NT2/D1 (cell line): ENCODE results near the gene RBMS1.

Experiments used
- DNase-seq: peaks from one replicate; pipeline ENCODE4 v3.0.0-alpha.2; 2011; ENCODE audit warnings: low read depth, low spot score
- H3K27me3 ChIP-seq: 2 replicates; pipeline ENCODE4 v1.6.0; 2011; ENCODE audit warnings: mild to moderate bottlenecking; ENCODE audit not compliant: insufficient read length, insufficient read depth
- H3K36me3 ChIP-seq: 2 replicates; pipeline ENCODE4 v1.6.1; 2011; ENCODE audit warnings: mild to moderate bottlenecking, low read length, mixed read lengths; ENCODE audit not compliant: insufficient read depth, insufficient read length
- H3K4me1 ChIP-seq: 2 replicates; pipeline ENCODE4 v1.5.1; 2011; ENCODE audit not compliant: insufficient read depth, insufficient read length
- H3K4me3 ChIP-seq: 2 replicates; pipeline ENCODE4 v1.5.1; 2011; ENCODE audit warnings: low read depth; ENCODE audit not compliant: insufficient read length
- H3K9ac ChIP-seq: 2 replicates; pipeline ENCODE4 v1.6.0; 2011; ENCODE audit warnings: low read depth; ENCODE audit not compliant: insufficient read length
- H3K9me3 ChIP-seq: 2 replicates; pipeline ENCODE4 v1.5.1; 2011; ENCODE audit warnings: mild to moderate bottlenecking, low read length; ENCODE audit not compliant: insufficient read depth
- SUZ12 ChIP-seq: IDR thresholded peaks from 2 replicates; pipeline ENCODE4 v1.6.1; 2011; ENCODE audit not compliant: insufficient read length, insufficient read depth; ENCODE audit errors: extremely low read depth
- YY1 ChIP-seq: IDR thresholded peaks from 2 replicates; pipeline ENCODE4 v1.6.1; 2011; ENCODE audit not compliant: insufficient read length, insufficient read depth
- ZNF274 ChIP-seq: IDR thresholded peaks from 2 replicates; pipeline ENCODE4 v1.6.1; 2011; ENCODE audit warnings: mild to moderate bottlenecking, low read depth, low read length

Gene RBMS1

DNA sequence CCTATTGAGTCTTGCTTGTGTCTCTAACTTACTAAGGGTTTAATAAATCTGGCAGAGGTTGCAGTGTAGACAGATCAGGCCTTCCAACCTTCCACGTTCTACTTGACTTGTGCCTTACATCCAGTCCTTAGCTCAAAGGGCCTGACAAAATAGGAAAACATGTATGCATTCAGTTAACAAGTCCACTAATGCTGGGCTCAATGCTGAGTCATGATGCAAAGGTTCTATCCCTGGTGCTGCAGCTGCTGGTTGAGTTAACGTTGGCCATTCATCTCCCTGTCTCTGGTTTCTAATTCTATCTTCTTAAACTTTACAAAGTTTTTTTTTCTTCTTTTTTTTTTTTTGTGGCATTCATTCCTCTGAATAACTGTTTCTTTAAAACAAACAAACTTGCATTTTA lies 247.3 kb downstream of the RBMS1 start:
- H3K27me3 ChIP-seq: no peaks in the 10 kb centered on the region
- no peak overlapping the region for H3K9ac ChIP-seq
- H3K4me1 ChIP-seq: no peaks in the 10 kb centered on the region
- TF ChIP-seq ZNF274: no peak
- TF ChIP-seq SUZ12: no peak
- no peak for DNase-seq
- H3K4me3 ChIP-seq: no peak overlapping the region
- H3K36me3 ChIP-seq: no peaks in the 10 kb centered on the region
- no peaks in the 10 kb centered on the region for H3K9me3 ChIP-seq

DNA sequence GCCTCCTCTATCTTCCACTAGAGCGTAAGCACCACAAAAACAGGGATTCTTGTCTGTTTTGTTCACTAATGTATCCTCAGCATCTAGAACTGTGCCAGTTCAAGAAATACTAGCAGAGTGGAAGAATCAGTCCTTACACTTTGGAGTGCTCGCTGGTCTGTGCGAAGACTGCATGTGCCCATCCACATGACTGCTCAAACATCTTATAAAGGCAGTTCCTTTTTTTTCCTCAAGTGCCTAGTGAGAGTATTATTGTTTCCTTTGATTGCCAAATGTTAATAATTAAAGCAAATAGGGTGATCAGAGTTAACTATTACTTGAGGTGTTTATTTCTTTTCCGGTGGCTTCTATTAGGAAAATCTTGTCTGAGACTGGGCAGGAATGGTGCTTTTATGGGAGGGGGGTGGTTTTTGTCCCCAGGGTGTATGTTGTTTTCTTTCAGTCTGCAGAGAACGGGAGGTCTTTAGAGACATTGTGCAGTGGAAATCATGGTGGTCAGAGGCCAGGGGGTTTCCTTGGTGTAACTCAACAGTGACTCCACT lies 247.9 kb downstream of the RBMS1 start:
- no peak for TF ChIP-seq ZNF274
- Histone ChIP-seq H3K36me3 (no peaks in the 10 kb centered on the region), H3K9me3 (no peaks in the 10 kb centered on the region), H3K9ac (no peak overlapping the region), H3K4me1 (no peaks in the 10 kb centered on the region), H3K27me3 (no peaks in the 10 kb centered on the region), H3K4me3 (no peak overlapping the region)
- no peak for DNase-seq

DNA sequence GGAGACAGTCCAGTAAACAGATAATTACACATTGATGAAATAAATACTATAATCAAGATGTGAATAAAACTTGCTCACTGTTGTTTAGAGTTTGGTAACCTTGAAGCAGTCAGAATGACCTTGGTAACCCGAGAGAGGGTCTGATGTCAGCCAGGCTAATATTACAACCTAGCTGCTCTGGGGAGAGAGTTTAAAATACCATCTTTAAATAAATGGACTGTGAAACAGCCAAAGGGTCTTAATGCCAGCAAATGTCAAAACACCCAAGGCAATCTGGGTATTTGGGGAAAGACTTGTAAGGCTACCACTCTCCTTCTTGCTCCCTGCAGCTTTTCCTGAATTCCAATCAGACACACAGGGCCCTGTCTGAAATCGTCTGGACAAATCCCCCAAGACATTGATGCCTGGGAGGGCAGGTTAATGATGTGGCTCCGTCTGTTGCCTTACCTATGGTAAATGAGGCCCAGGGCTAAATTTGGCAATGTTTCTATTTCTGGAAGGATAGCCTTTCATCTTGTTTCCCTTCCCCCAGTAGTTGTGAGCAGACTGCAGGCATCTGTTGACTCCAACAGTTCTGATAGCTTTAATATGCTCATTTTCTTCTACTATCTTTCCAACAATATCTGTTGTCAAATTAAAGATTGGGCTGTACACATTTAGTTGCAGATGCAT lies 250.6 kb downstream of the RBMS1 start:
- no peaks in the 10 kb centered on the region for H3K9me3 ChIP-seq
- H3K27me3 ChIP-seq: no peaks in the 10 kb centered on the region
- no peaks in the 10 kb centered on the region for H3K36me3 ChIP-seq
- no peak for DNase-seq
- no peak overlapping the region for H3K9ac ChIP-seq
- H3K4me1 ChIP-seq: no peaks in the 10 kb centered on the region
- TF ChIP-seq ZNF274: no peak
- TF ChIP-seq SUZ12: no peak
- no peak for TF ChIP-seq YY1
- no peak overlapping the region for H3K4me3 ChIP-seq

DNA sequence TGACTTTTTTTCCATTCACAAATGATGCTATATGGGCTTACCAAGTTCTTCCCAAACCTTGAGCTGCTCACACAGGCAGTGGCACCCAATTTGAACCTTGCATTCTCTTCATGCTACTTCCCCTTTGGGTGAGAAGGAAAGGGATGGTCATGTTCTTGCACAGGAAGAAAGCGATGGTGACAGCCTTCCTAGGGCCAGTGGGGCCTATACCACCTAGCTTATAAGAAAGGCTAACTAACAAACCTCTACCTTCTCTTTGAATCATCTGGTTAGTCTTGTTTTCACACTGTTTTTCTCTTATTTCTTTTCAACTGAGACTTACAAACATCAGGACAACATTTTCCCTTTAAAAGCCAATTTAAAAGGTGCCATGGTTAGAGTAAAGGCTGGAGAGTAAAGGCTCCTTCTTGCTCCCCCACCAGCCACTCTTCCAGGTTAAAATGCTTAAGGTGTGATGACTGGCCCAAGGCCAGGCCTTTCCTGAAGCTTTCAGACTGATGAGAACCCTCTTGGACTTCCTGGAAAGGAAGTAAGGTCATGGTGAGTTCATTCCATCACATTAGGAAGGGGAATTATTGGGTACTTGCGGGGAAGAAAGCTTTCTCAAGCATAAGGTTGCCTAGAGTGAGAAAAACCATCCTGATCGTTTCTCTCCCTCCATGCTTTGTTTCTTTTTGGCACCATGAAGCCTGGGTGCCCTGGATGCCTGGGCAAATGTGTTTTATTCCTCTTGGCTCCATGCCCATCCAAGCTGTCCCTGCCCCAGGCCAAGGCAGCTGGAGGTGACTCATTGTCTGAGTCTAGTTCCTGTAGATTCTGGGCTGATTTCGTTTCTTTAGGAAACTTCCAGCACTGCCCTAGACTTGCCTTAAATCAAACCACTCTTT lies 252.1 kb downstream of the RBMS1 start:
- Histone ChIP-seq H3K4me1 (no peaks in the 10 kb centered on the region), H3K36me3 (no peaks in the 10 kb centered on the region), H3K4me3 (no peak overlapping the region), H3K9ac (no peak overlapping the region), H3K9me3 (no peaks in the 10 kb centered on the region), H3K27me3 (no peaks in the 10 kb centered on the region)
- no peak for DNase-seq
- TF ChIP-seq SUZ12: no peak
- TF ChIP-seq YY1: no peak
- TF ChIP-seq ZNF274: no peak

DNA sequence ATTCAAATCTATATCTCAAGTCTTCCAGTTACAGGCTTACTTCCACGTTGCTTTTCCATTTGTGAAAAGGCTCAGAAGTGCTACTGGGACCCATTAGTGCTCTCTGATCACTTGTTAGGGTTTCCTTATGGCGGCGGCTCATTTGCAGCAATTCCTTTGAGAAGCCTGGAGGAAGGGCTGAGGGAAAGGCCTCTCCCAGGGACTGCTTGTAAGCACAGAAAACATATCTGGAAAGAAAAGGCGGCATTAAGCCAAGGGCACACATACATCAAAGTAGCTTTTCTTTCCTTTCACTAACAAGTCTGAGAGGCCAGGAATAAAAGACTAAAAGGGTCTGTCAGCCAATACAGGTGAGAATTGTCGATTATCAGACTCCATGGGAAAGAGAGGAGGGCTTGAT lies 254.2 kb downstream of the RBMS1 start:
- DNase-seq: no peak
- Histone ChIP-seq H3K4me3 (no peak overlapping the region), H3K9me3 (no peaks in the 10 kb centered on the region), H3K9ac (no peak overlapping the region), H3K36me3 (no peaks in the 10 kb centered on the region), H3K27me3 (no peaks in the 10 kb centered on the region), H3K4me1 (no peaks in the 10 kb centered on the region)
- no peak for TF ChIP-seq ZNF274
- TF ChIP-seq YY1: no peak
- no peak for TF ChIP-seq SUZ12

DNA sequence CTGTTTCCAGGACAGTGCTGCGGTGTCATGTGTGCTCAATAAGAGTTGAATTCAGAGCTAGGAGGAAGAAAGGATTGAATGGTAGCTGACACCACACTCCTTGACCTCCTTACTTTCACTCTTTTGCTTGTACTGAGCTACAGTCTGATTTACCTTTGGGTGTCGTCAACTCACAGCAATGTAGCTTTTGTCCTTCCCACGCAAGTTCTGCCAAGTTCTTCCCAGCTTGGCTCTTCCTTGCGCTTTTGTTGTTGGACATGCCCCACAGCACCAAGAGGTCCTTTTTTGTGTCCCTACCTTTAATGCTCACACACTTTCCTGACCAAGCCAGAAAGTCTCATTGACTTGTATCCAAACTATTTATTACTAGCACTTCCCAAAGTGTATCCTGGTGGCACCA lies 255.2 kb downstream of the RBMS1 start:
- no peak for DNase-seq
- Histone ChIP-seq H3K27me3 (no peaks in the 10 kb centered on the region), H3K9ac (no peak overlapping the region), H3K9me3 (no peaks in the 10 kb centered on the region), H3K4me1 (no peaks in the 10 kb centered on the region), H3K36me3 (no peaks in the 10 kb centered on the region), H3K4me3 (no peak overlapping the region)
- TF ChIP-seq SUZ12 (no peak), YY1 (no peak), ZNF274 (no peak)

DNA sequence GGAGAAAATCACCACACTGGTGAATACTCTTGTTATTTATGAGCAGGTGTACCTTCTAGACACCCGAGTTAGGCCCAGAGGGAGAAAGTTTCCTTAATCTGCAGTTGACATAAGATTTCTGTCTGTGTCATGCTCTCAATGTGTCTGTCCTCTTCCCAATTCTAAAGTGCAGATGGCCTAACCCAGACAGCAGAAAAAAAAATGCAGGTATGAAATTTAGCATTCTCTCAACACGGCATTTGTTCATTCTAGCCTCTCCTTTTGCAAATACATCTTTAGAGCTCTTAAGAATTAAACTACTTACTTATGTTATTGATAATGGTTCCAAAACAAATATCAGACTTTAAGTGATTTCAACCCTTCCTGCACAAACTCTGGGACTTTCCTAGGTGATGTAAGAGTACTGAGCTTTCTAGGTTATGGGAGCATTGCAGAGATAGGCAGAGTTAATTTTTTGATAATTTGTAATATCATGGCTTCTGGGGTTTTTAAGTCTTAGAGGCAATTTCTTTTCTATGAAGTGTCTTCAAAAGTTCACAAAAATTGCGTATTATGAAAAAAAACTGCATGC lies 260.6 kb downstream of the RBMS1 start:
- Histone ChIP-seq H3K4me3 (no peak overlapping the region), H3K36me3 (no peaks in the 10 kb centered on the region), H3K9me3 (no peaks in the 10 kb centered on the region), H3K4me1 (no peaks in the 10 kb centered on the region), H3K27me3 (no peaks in the 10 kb centered on the region), H3K9ac (no peak overlapping the region)
- no peak for DNase-seq
- no peak for TF ChIP-seq SUZ12
- no peak for TF ChIP-seq ZNF274
- no peak for TF ChIP-seq YY1
